NCI-H2107 (cell line): ENCODE measurements around the gene UIMC1.
"Not testable (repeated sequence)": the region's sequence is repeated elsewhere in the genome, so short reads cannot be mapped to it uniquely, and the experiment has no call there.

ENCODE experiments used
- DNase-seq: peaks from one replicate; lab custom pipeline; 2025; lab: John Stamatoyannopoulos, UW

Gene UIMC1

DNA sequence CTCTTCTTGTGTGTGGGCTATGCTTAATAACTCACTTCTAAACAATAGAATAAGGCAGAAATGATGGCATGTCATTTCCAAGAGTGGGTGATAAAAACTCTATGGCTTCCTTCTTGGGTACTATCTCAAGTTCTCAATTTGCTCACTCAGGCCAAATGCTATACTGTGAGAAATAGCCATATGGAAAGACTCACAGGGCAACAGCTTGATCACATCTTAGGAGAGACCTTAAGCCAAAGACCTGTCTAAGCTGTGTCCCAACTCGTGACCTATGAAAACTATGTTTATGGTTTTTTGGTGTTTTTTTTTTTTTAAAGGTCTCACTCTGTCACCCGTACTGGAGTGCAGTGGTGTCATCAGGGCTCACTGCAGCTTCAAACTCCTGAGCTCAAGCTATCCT is 2.1 kb upstream of the UIMC1 start:
- no peak for DNase-seq

DNA sequence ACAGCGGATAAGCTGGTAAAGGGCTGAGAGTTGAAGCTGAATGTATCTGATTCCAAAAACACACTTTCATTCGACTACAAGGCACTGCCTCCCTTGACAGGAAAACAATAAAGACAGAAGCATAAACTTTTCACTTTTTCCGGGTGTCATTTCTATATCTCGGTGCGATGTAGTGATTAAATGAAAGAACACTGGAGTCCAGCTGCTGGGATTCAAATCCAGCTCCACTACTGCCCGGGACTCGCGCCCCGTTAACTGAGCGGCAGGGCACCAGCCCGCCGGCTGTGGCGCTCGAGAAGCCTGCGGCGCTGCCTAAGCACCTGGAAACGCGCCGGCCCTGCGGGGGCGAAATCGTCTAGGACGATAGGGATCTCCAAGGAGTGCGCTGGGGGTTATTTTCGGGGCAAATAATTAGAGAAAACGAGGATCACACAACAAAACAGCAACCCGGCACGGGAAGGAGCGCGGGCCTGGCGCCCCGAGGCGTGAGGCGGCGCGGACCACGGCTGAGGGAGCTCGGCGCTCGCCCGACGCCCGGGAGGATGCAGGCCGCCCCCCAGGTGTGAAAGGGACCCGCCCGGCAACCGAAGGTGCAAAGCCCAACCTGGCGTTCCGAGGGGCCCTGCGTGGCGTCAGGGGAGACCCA is 837 bp downstream of the UIMC1 start:
- DNase-seq: peak; percentile 15

DNA sequence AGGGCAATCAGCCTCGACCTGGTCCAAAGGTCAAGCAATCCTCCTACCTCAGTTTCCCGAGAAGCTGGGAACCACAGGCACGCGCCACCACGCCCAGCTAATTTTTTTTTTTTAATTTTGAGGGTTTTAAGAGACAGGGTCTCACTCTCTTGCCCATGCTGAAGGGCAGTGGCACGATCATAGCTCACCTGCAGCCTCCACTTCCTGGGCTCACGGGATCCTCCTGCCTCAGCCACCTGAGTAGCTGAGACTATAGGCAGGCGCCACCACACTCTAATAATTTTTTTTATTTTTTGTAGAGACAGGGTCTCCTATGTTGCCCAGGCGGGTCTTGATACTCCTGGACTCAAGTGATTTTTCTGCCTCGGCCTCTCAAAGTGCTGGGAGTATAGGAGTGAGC is 1.6 kb downstream of the UIMC1 start:
- DNase-seq: no peak

DNA sequence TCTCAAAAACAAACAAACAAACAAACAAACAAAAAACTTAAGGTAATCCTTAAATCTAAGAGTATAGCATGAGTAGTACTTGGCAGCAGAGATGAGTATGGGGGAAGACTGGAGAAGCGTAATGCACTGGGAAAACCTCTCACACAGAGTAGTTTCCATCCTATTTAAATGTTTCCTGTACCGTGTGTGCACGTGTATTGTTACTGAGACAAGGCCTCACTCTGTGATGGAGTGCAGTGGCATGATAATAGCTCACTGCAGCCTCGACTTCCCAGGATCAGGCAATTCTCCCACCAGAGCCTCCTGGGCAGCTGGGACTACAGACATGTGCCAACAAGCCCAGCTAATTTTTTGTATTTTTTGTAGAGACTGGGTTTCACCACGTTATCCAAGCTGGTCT is 2.9 kb downstream of the UIMC1 start:
- no peak for DNase-seq

DNA sequence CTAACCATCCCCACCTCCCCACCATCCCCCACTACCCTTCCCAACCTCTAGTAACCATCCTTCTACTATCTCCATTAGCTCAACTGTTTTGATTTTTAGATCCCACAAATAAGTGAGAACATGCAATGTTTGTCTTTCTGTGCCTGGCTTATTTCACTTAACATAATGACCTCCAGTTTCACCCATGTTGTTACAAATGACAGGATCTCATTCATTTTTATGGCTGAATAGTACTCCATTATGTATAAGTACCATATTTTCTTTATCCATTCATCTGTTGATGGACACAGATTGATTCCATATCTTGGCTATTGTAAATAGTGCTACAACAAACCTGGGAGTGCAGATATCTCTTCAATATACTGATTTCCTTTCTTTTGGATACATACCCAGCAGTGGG is 7.1 kb downstream of the UIMC1 start:
- not testable (repeated sequence) for DNase-seq

DNA sequence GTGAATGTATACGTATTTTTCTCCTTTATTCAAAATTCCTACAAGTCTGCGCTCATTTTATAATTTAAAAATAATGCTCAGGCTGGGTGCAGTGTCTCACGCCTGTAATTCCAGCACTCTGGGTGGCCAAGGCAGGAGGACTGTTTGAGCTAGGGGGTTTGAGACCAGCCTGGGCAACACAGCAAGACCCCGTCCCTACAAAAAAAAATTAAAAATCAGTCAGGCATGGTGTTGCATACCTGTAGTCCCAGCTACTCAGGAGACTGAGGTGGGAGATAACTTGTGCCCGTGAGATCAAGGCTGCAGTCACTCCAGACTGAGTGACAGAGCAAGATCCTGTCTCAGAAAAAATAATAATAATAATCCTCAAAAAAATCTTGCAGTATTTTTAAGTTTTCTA is 7.8 kb downstream of the UIMC1 start:
- DNase-seq: no peak

DNA sequence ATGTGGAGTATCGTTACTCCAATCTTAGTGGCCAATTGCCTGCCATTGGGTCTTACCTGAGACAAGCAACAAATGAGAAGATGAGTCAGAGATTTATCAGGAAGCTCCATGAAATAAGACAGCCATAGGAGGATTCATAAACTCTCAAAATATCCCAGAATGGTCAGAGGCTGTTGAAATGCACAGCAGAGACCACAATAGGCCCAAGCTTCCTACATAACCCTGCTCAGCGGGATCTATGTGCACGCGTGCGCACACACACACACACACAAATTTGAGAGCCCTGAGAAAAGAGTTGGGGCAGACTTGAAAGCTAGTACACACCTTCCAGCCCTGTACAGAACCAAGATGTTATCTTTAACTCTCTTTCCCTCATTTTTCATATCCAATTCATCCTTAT is 9.8 kb downstream of the UIMC1 start:
- DNase-seq: no peak

DNA sequence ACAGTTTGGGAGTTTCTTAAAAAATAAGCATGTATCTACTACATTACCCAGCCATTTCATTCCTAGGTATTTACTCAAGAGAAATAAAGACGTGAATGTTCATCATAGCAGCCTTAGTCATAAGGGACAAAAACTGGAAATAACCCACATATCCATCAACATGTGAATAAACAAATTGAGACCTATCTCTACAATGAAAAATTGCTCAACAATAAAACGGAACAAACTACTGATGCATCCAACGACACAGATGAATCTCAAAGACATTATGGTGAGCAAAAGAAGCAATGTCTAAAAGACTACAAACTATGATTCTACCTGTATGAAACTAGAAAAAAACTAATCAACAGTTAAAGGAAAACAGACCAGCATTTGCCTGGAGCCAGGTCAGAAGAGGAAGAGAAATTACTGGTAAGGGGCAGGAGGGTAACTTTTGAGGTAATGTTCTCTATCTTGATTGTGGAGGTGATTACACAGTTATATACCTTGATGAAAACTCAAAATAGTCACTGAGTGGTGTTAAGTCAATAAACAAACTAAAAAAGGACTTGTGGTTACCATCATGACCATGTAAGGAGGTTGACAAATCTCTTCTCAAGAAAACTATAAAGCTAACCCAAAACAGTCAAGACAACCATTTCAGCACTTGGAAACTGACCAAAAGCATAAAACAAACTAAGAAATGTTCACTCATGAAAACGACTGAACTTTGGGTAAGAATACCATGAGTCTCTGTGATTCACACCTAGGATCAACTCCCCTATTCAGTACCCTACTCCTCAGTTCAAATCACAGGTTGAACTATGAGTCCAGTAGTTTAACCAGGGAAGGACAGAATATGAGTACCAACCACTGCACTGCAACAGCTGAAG is 10.4 kb downstream of the UIMC1 start:
- DNase-seq: no peak

DNA sequence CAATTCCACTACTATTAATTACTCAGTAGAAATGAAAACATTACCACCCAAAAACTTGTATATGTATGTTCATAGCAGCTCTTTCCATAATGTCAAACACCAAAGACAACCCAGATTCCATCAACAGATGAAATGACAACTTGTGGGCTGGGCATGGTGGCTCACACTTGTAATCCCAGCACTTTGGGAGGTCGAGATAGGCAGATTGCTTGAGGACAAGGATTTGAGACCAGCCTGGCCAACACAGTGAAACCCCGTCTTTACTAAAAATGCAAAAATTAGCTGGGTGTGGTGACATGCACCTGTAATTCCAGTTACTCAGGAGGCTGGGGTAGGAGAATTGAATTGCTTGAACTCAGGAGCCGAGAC is 11.5 kb downstream of the UIMC1 start:
- no peak for DNase-seq

DNA sequence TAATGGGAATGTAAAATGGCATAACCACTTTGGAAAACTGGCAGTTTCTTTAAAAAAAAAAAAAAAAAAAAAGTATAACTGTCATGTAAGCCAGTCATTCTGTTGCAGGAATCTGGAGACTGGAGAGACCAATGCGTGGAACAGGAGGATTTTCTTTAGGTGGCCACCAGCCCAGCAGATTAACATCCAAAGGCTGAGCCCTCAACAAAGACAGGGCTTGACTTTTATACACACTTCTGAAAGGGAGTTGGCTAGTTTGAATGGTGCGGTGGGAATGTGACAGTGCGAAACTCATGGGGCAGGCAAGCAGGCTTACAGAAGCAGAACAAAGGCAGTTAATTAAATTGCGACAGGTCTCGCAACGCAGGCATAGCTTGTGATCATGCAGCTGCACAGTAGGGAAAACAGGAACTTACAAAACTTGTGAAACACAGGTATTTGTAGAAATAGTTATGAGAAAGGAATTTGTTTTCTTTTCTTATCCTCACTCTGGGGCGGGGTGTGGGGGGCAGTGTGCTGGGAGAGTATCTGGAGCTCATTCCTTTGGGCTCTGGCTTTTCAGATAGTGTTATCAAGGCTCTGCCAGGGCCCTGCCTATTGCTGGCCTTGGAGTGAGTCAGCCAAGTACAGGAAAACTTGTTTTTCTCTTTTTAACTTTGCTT is 12.0 kb downstream of the UIMC1 start:
- DNase-seq: no peak

DNA sequence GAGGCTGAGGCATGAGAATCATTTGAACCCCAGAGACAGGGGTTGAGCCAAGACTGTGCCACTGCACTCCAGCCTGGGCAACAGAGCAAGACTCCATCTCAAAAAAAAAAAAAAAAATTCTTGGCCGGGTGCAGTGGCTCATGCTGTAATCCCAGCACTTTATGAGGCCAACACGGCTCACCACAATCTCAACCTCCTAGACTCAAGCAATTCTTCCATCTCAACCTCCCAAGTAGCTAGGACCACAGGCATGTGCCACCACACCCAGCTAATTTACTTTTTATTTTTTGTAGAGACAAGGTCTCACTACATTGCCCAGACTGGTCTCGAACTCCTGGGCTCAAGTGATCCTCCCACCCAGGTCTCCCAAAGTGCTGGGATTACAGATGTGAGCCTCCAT is 13.5 kb downstream of the UIMC1 start:
- not testable (repeated sequence) for DNase-seq

DNA sequence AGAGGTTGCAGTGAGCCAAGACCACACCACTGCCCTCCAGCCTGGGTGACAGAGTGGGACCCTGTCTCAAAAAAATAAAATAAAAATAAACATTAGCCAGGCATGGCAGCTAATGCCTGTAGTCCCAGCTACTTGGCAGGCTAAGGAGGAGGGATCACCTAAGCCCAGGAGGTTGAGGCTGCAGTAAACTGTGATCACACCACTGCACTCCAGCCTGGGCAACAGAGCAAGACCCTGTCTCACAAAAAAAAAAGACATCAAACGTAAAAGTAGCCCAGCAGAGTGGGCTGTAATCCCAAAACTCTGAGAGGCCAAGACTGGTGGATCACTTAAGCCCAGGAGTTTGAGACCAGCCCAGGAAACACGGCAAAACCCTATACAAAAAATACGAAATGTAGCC is 19.0 kb downstream of the UIMC1 start:
- no peak for DNase-seq

DNA sequence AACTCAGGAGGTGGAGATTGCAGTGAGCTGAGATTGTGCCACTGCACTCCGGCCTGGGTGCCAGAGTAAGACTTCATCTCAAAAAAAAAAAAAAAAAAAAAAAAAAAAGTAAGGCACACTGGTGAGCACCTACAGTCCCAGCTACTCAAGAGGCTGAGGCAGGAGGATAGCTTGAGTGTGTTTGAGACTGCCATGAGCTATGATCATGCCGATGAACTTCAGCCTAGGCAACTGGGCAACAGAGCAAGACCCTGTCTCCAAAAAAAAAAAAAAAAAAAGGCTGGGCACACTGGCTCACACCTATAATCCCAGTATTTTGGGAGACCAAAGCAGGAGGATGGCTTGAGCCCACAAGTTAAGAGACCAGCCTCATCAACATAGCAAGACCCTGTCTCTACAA is 20.3 kb downstream of the UIMC1 start:
- DNase-seq: no peak

DNA sequence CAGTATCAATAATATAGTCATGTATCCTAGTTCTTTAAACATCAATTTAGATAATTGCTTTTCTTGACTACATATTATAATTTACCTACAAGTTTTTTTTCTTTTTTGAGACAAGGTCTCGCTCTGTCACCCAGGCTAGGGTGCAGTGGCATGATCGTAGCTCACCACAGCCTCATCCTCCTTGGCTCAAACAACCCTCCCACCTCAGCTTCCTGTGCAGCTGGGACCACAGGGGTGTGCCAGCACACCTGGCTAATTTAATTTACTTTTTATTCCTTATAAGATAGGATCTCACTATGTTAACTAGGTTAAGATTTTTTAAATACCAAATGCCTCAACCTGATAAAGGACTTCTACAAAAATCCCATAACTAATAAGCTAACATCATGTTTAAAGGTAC is 21.1 kb downstream of the UIMC1 start:
- no peak for DNase-seq

DNA sequence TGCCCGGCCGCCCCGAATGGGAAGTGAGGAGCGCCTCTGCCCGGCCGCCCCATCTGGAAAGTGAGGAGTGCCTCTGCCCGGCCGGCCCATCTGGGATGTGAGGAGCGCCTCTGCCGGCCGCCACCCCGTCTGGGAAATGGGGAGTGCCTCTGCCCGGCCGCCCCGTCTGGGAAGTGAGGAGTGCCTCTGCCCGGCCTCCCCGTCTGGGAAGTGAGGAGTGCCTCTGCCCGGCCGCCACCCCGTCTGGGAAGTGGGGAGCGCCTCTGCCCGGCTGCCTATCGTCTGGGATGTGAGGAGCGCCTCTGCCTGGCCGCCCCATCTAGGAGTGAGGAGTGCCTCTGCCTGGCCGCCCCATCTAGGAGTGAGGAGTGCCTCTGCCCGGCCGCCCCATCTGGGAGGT is 22.4 kb downstream of the UIMC1 start:
- DNase-seq: not testable (repeated sequence)

DNA sequence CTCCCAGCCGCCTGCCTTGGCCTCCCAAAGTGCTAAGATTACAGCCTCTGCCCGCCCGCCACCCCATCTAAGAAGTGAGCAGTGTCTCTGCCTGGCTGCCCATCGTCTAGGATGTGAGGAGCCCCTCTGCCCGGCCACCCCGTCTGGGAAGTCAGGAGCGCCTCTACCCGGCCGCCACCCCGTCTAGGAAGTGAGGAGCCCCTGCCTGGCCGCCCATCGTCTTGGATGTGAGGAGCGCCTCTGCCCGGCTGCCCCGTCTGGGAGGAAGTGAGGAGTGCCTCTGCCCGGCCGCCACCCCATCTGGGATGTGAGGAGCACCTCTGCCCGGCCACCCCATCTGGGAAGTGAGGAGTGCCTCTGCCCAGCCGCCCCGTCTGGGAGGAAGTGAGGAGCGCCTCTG is 23.0 kb downstream of the UIMC1 start:
- not testable (repeated sequence) for DNase-seq

DNA sequence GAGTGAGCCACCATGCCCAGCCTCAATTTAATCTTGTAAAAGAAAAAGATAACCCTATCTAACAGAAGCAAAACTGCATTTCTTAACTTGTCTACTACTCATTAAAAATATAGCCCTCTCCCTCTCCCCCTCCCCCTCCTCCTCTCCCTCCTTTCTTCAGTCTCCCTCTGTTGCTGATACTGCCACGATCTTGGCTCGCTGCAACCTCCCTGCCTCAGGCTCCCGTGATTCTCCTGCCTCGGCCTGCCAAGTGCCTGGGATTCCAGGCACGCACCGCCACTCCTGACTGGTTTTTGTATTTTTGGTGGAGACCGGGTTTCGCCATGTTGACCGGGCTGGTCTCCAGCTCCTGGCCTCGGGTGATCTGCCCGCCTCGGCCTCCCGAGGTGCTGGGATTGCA is 23.5 kb downstream of the UIMC1 start:
- DNase-seq: not testable (repeated sequence)

DNA sequence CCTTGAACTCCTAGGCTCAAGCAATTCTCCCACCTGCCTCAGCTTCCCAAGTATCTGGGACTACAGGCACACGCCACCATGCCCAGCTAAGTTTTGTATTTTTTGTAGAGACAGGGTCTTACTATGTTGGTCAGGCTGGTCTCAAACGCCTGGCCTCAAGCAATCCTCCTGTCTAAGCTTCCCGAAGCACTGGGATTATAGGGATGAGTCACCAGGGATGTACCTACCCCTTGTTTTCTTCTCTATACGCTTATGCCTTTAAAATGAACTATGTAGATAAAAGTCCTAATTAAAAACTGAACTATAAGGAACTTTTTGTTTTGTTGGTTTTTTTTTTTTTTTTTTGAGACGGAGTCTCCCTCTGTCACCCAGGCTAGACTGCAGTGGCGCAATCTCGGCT is 25.8 kb downstream of the UIMC1 start:
- no peak for DNase-seq

DNA sequence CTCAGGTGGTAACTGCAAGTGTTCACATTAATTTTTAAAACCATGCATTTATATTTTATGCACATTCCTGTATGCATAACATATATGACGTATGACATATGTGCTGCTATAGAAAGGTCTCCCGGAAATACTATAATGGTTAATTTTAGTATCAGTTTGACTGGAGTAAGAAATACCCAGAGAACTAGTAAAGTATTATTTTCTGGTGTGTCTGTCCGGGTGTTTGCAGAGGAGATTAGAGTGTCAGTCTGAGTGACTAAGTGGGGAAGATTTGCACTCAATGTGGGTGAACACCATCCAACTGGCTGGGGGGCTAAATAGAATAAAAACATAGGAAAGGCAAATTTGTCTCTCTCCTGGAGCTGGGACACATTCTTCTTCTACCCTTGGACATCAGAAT is 26.9 kb downstream of the UIMC1 start:
- no peak for DNase-seq

DNA sequence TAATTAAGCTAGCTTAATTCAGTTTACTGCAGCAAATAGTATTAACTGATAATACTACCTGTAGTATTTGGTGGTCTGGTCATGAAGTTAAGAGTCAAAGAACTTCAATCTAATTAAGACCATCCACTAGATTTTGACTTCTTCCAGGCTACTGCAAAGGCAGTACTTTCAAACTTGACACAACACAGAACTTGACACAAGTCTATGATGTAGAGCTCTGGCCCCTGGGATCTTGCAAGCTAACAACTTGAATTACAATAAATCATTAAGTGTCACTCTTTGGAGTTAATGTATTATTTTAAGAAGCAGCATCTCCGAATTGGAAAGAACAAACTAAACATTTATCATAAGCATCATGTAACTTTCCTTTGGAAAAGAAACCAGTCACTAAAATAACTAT is 40.9 kb downstream of the UIMC1 start:
- DNase-seq: no peak

DNA sequence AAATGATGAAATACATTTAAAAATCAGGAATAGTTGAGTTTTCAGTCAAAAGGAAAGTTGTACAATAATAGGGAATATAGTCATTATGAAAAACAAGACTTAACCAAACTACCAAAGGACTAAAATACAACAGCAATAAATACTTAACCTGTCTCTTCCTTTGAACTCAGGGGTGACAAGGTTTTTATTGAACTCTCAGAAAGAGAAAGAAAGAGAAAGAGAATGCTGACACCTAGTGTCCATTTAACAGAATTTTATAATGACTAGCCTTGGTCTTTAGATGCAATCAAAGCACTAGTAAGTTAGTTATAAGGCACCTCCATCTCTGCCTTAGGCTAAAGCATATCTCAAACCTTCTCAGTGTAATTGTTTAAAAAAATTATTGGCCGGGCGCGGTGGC is 47.5 kb downstream of the UIMC1 start:
- DNase-seq: peak; percentile 6

DNA sequence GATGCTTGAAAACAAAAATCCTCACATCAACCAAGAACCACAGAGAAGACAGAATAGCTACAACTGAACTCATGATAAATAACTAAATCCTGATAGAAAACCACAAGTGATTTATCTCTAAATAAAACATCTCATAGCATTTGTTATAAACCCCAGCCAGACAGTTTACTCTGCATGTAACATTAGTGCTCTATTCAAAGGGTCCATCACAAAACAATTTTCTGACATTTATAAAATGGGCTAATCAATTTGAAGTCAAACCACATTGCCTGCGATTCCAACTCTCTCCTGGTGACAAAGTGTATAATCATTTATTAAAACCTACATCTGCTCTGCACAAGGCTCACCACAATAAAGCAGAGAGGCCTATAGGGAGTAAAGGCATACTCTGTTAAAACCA is 49.8 kb downstream of the UIMC1 start:
- DNase-seq: no peak

DNA sequence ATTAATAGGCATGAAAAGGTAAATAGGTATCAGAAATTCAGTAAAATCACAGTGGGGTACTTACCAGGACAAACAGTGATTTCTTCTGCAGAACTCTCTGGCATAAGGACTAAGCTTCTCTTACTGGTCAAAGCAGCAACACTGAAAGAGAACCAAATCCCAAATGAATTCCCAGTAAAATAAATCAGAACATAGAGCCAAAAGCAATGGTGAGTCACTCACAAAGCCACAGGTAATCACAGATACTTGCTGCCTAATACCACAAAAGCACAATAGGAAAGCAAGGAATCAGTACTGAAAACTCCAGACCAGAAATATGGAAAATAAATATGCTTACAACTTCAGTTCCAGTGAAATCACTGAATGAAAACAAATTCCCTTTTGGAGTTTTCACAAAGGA is 50.7 kb downstream of the UIMC1 start:
- DNase-seq: no peak
